SW 1271 (cell line): ENCODE measurements around the gene VKORC1L1.
"Not testable (repeated sequence)": the region's sequence is repeated elsewhere in the genome, so short reads cannot be mapped to it uniquely, and the experiment has no call there.

ENCODE experiments used
- DNase-seq, 2 experiments: peaks; one replicate each; lab custom pipeline; 2025; lab: John Stamatoyannopoulos, UW

VKORC1L1 gene

DNA sequence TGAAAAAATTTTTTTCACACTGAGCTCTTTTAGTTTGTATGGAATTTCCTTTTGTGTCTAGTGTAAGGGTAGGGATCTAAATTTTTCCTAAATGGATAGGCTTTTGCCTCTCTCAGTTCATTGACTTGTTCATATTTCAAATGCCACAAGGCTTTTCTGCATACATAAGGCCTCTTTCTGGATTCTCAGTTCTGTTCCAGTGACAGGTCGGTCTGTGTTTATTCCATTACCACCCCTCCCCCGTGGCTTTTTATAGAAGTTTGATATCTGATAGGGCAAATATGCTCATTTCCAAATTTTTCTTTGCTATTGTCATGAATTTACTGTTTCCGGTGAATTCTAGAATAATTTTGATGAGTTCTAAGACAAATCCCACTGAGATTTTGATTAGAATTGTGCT lies 12.7 kb downstream of the VKORC1L1 start:
- DNase-seq: not testable (repeated sequence)

DNA sequence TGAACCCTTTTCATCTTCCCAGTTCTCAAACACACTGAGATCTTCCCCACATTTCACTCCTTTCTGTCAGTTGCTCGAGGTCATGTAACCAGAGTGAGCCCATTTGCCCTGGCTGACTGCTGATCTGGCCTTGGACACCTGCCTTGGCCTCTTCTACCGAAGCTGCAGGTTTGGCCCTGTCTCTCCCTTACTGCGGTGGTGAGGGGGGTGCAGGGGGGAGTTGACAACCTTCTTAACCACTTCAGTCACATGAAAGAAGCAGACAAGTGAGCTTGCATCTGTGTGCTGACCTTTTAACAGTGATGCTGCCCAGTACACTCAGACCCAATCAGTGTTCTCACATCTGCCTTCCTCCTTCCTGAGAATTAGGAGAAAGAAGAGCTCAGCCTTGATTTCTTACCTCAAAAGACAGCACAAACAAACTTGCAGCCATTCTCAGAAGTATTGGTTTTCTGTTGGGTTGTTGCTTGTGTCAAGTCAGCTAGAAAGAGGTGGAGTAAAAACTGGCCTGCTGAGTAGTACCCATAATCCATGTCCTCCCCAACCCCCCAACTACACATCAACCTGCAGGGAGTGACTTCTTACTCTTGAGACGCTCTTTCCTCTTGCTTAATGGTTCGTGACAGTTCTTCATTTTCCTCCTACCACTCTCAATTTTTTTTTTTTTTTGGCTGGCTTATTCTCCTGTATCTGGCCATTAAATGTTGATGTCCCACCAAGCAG lies 15.7 kb downstream of the VKORC1L1 start:
- not testable (repeated sequence) for DNase-seq

DNA sequence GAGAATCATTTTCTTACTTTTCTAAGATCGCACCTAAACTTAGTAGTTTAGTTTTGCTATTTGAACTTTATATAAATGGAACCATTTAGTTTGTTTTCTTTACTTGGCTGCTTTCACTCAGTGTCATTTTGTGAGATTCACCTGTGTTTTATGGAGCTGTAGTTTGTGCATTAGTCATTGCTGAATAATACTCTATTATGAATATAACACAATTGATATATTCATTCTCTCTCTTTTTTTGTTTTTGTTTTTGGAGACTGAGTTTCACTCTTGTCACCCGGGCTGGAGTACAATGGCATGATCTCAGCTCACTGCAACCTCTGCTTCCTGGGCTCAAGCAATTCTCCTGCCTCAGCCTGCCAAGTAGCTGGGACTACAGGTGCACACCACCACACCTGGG lies 16.8 kb downstream of the VKORC1L1 start:
- not testable (repeated sequence) for DNase-seq

DNA sequence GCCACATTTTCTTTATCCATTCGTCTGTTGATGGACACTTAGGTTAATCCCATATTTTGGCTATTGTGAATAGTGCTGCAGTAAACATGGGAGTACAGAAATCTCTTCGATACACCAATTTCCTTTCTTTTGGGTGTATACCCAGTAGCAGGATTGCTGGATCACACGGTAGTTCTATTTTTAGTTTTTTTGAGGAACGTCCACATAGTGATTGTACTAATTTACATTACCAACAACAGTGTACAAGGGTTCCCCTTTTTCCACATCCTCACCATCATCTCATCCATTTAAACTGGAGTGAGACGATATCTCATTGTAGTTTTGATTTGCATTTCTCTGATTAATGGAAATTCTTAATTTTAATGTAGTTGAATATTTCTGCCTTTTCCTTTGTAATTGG lies 19.3 kb downstream of the VKORC1L1 start:
- DNase-seq: no peak

DNA sequence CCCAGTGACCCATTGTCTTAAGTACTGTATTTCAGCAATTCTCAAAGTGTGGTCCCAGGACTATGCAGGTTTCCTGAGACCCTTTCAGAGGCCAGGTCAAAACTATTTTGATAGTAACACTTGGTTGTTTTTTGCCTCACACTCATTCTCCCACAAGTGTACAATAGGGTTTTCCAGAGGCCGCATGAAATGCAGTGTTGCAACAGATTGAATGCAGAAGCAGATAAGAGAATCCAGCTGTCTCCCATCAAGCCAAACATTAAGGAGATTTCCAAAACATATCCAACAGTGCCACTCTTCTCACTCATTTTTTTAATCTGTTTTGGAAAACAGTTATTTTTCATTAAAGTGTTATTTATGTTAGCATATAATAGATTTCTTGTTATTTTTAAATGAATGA lies 20.0 kb downstream of the VKORC1L1 start:
- no peak for DNase-seq

GRCh38 chr7:65896279-65896870 lies 23.5 kb downstream of the VKORC1L1 start:
- no peak for DNase-seq

DNA sequence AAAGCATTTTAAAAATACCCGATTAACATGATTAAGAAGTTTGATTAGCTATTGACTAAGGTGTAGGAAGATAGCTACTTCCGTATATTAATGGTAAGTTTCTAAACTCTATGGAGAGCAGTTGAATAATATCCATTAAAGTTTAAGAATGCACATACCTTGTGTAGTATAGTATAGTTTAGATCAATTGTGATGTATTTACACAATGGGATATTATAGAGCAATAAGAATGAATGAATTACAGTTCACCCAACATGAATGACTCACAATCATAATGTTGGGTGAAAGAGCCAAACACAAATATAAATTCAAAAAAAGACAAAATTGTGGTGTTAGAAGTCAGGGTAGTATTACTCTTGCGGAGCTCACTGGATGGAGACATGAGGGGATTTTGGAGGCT lies 24.4 kb downstream of the VKORC1L1 start:
- not testable (repeated sequence) for DNase-seq

GRCh38 chr7:65898677-65899447 lies 26.0 kb downstream of the VKORC1L1 start:
- not testable (repeated sequence) for DNase-seq

- DNase-seq: no peak
Measured at GRCh38 chr7:65902306-65902705, 29.4 kb downstream of the VKORC1L1 start.

- DNase-seq: no peak
Measured at GRCh38 chr7:65907501-65908198, 34.8 kb downstream of the VKORC1L1 start.

- no peak for DNase-seq
Measured at GRCh38 chr7:65910237-65910636, 37.4 kb downstream of the VKORC1L1 start.

DNA sequence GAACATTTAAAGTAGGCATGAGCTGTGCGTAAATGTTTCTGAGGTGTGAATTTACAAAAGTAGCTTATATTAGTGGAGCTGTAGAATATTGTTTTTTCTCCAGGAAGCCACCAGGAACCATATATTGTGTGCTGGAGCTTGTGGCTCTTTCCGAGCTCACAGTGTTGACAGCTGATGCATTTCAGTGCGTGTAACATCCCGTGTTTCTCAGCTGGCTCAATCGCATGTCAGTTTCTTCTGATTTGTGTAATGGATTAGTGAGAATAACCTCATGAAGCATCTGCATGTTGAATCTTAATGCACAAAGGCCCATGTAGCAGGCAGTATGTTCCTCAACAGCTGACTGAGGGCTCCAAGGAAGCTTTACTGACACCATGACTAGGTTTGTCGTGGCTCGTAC lies 39.4 kb downstream of the VKORC1L1 start:
- no peak for DNase-seq

GRCh38 chr7:65915921-65916657 lies 43.2 kb downstream of the VKORC1L1 start:
- no peak for DNase-seq

DNA sequence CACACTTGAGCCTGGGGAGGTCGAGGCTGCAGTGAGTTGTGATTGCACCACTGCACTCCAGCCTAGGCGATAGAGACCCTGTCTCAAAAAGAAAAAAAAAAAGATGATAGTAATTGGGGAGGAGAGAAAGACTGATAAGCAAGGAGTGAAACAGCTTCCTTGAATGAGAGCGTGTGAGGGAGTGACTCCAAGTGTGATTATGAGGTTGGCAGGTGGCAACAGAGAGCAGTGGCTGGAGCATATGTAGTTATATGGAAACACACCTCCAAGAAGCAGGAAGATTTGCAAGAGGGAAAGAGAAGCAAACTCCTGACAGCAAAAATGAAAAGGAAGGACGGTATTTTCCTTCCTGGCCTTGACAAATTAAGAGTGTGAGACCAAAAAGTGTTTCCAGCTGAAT lies 50.4 kb downstream of the VKORC1L1 start:
- no peak for DNase-seq

DNA sequence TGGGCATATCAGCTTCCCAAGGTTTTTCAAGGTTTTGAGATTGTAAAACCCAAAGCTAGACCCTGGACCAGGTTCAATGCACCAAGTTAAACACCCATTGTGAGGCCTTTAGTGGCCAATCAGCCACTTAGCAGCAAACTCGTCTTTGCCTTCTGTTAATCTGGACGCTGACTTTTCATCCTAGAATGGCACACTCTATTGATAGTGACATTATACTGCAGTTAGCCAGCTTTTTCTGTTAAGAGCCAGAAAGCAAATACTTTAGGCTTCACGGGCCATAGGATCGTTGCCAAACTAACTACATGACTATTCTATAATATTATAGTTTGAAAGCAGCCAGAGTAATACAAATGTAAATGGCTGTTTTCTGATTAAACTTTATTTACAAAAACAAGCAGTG lies 51.3 kb downstream of the VKORC1L1 start:
- DNase-seq: no peak

DNA sequence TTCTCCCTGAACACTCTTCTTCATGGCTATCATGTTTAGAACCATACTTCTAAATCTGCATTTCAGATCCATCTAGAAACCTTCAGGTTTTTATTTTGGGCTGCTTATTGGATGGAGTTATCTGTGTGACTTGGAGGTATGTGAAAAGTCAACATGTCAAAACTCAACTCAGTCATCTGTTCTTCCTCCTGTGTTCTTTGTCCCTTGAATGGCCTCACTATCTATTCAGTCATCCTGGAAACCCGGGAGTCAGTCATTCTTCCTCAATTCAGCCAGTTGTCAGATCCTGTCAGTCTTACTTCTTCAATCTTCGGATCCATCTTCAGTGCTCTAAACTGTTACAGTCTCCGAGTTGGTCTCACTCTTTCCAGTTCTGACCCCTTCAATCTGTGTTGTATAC lies 52.2 kb downstream of the VKORC1L1 start:
- DNase-seq: no peak

GRCh38 chr7:65926588-65926987 lies 53.7 kb downstream of the VKORC1L1 start:
- no peak for DNase-seq

DNA sequence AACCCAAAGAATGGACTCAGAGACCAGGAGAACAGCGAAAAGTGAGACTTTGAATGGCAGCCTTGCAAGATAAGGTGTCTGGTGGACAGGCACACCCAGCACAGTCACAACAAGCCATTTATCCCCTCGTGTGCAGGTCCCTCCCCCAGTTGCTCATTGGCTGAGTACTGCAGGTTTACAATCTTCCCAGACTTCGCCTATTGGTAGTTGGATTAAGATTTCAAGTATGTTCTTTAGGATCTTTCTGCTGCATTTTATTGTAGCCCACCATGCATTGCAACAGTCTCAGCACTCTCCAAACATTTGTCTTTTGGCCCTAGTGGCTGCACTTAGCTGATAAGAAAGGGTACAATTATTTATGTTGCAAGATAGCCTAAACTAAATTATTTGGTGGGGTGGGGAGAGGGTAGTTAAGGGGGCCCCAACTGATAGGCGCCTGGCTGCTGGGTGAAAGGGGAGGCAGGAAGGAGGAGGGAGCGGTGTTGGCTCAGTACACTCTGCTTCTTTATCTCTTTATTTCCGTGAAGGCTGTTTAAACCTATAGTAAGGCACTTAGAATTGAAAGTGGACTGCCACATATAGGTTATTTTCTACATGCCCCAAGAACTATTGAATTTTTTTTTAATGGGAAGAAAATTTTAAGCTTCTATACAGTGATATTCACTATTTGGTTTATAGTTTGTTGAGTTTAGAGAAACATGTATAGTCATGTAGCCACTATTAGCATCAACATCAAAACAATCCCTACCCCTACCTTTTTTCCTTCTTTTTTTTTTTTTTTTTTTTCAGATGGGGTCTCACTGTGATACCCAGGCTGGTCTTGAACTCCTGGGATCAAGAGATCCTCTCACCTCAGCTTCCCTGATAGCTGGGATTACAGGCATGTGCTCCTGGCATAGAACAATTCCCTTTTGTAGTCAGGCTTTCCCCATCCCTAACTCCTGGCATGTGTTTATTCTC lies 54.9 kb downstream of the VKORC1L1 start:
- no peak for DNase-seq

GRCh38 chr7:65931685-65932084 lies 58.8 kb downstream of the VKORC1L1 start:
- DNase-seq: no peak

DNA sequence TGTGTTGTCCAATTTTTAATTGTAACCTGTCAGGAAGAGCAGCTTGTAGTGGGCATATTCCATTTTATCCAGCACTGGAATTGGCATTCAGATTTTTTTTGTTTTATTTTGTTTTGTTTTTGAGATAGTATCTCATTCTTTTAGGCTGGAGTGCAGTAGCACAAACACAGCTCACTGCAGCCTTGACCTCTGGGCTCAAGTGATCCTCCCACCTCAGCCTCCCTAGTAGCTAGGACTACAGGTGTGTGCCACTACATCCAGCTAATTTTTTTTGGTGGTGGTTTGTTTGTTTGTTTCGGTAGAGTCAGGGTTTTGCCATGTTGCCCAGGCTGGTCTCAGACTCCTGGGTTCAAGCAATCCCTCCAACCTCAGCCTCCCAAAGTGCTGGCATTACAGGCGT lies 64.4 kb downstream of the VKORC1L1 start:
- DNase-seq: no peak
